Activated naive CD8-positive, alpha-beta T cell treated with anti-CD3 and anti-CD28 coated beads, Interleukin-2, amount 10 ng/mL, durations not matched to agents 7 days and 5 days (primary cell): ENCODE measurements around the gene POGLUT2. TPM values are rescaled to one million over a fixed set of nuclear protein-coding genes. Genes with fewer than 3 reads are reported as not detected.
A peak's percentile ranks its signal among the peaks of the same experiment; 100 is the strongest.

Experiments
- ATAC-seq: fragments of 150-1000 bp; cut with Tn5 transposase; one replicate; pipeline ENCODE4 v1.10.0; 2021; ENCODE audit warnings: low read depth, moderate library complexity
- POLR2A ChIA-PET: fragments of 350-600 bp; sonication (Branson Sonifier 250); formaldehyde crosslinking; loops from one replicate; lab custom pipeline; 2021; ENCODE audit warnings: antibody characterized with exemption; lab: Charles Lee
- DNase-seq: peaks from one replicate; pipeline ENCODE4 v3.0.0; 2021
- H3K27ac Mint-ChIP-seq: one replicate; pipeline ENCODE4 v1.8.0; 2022; ENCODE audit warnings: mild to moderate bottlenecking, mixed read lengths
- H3K27me3 Mint-ChIP-seq: one replicate; pipeline ENCODE4 v1.8.0; 2022; ENCODE audit warnings: mild to moderate bottlenecking, moderate library complexity, mixed read lengths
- H3K36me3 Mint-ChIP-seq: one replicate; pipeline ENCODE4 v1.8.0; 2021; ENCODE audit warnings: mild to moderate bottlenecking, mixed read lengths
- H3K4me1 Mint-ChIP-seq: one replicate; pipeline ENCODE4 v1.8.0; 2021; ENCODE audit warnings: mixed read lengths
- H3K4me3 Mint-ChIP-seq: one replicate; pipeline ENCODE4 v1.8.0; 2022; ENCODE audit warnings: mild to moderate bottlenecking, moderate library complexity, mixed read lengths
- H3K9me3 Mint-ChIP-seq: one replicate; pipeline ENCODE4 v1.8.0; 2021; ENCODE audit warnings: mixed read lengths
- total RNA-seq, 2 experiments: library from RNA; stranded (reverse); gene quantifications; one replicate each; pipeline ENCODE4 v1.2.3, GENCODE V29; 2021

The POGLUT2 gene
- total RNA-seq, 2 experiments from 2014 or later: 8.2 to 8.8 TPM

DNA sequence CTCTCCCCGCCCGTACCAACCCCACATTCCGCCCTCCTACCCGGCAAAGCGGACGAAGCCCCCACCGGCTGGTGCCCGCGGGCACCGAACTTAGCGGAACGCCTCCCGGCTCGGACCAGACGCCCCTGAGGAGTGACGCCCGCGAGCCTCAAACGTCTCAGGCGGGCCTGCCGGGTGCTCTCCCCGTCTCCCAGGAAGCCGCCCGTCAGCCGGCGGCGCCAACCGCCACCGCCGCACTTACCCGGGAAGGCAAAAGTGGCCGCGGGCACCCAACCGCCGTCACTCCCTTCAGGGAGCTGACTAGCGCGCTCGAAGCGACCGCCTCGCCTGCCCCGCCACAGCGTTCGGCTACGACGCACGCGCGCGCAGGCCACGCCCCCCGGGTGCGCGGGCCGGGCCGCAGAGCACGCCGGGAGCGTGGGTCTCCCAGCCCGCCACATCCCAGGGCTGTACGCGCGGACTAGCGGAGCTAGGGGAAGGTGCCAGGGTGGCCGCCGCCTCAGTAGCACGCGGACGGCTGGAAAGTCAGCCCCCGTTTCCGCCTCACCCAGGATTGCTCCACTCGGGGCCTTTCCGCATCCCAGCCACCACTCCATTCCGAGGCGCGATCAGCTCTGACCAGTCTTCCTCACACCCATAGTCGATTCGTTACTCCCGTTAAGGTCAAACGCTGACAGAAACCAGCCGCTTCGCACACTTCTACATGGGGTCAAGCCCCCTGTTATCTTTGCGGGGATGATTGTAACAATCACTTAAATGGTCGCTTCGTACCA is 25.1 kb downstream of the POGLUT2 start, which contains the start of gene TEX30:
TSS of gene TEX30 (minus strand) at position 346 of the 773 bp plus-strand sequence. CDS start 3,760 bp downstream, outside the sequence.
- peaks cover 2% of the 10 kb centered on the region for H3K36me3 Mint-ChIP-seq
- H3K4me3 Mint-ChIP-seq: peak within 1 kb of the TSS; percentile 81
- H3K9me3 Mint-ChIP-seq: no peaks in the 10 kb centered on the region
- no peaks in the 10 kb centered on the region for H3K27me3 Mint-ChIP-seq
- ATAC-seq: peak; percentile 94
- POLR2A ChIA-PET: interaction anchor here (0.6 to 6.1 kb wide), 13 partner anchors 12 to 182 kb away, joined by 3 to 77 read pairs (median 4); partner anchors contain the start of genes BIVM, ERCC5, POGLUT2 and TPP2
- DNase-seq: peak; percentile 96
- peaks cover 49% of the 10 kb centered on the region for H3K4me1 Mint-ChIP-seq
- H3K27ac Mint-ChIP-seq: peak within 1 kb of the TSS; percentile 89

DNA sequence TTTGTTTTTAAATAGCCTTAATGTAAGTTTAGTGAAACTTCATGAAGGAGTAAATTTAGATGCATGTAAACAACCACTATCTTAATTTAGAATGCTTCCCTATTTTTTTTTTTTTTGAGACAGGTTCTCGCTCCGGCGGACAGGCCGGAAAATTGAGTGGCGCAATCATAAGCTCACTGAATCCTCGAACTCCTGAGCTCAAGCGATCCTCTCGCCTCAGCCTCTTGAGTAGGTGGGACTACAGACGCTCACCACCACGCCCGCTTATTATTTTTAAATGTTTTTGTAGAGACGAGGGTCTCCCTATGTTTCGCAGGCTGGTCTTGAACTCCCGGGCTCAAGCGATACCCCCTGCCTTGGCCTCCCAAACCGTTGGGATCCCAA is 26.7 kb downstream of the POGLUT2 start:
- Mint-ChIP-seq H3K36me3 (peaks cover 2% of the 10 kb centered on the region), H3K4me1 (peaks cover 44% of the 10 kb centered on the region)
- POLR2A ChIA-PET: interaction anchor here (1.2 to 6.1 kb wide), 4 partner anchors 28 to 176 kb away, joined by 3 to 77 read pairs (median 29); partner anchors contain the start of genes BIVM, ERCC5 and POGLUT2

DNA sequence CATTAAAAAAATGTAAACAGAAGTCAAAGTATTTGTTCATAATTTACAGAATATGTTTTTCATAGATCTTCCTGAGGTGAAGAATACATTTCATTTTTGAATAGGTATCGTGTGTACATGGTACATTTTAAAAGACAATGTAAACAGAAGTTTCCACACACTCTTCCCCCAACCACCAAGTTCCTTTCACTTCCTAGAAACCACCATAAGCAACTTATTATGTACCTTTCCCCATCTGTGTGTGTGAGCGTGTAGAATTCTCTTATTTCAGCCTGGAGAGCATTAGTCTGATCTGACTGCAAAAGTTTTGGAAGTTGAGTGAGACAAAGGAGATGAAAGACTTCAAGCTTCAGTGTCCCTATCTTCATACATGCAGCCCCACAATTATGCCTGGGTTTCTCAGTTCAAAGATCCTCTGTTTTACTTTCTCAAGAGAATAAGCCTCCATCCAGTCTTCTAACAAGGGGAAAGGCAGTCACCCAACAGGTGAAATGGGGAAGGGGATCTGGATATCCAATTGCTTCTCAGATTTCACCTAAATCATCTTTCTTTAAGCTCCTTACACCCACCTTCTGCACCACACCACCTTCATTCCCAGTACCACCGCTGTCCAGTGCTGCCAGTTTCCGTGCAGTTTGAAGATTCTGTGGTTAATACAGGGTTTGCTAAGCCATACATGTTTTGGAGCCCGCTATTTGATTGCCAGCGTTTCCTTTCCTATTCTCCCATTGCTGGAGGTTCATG is 27.3 kb downstream of the POGLUT2 start:
- Mint-ChIP-seq H3K36me3 (peaks cover 6% of the 10 kb centered on the region), H3K9me3 (no peaks in the 10 kb centered on the region), H3K27me3 (no peaks in the 10 kb centered on the region), H3K27ac (no peak overlapping the region), H3K4me1 (peaks cover 43% of the 10 kb centered on the region), H3K4me3 (peak overlapping the region; percentile 81)
- no peak for DNase-seq
- POLR2A ChIA-PET: interaction anchor here (0.6 to 6.1 kb wide), 5 partner anchors 29 to 175 kb away, joined by 3 to 77 read pairs (median 5); partner anchors contain the start of genes BIVM, ERCC5 and POGLUT2
- ATAC-seq: no peak

More for the DNA sequence above, 26.7 kb downstream of the POGLUT2 start:
- no peaks in the 10 kb centered on the region for H3K9me3 Mint-ChIP-seq
- no peak for ATAC-seq
- DNase-seq: no peak
- H3K27me3 Mint-ChIP-seq: no peaks in the 10 kb centered on the region
- H3K27ac Mint-ChIP-seq: peak overlapping the region; percentile 38
- H3K4me3 Mint-ChIP-seq: peak overlapping the region; percentile 81

GRCh38 chr13:102770435-102770834 is 28.3 kb downstream of the POGLUT2 start:
- Mint-ChIP-seq H3K27ac (no peak overlapping the region), H3K36me3 (peaks cover 9% of the 10 kb centered on the region), H3K4me3 (peak overlapping the region; percentile 18), H3K9me3 (no peaks in the 10 kb centered on the region), H3K4me1 (peaks cover 39% of the 10 kb centered on the region), H3K27me3 (no peaks in the 10 kb centered on the region)
- DNase-seq (no peak), ATAC-seq (no peak)
- POLR2A ChIA-PET: interaction anchor here (0.6 kb wide), 1 partner anchor 32 kb away, joined by 3 read pairs; no protein-coding TSS in a partner anchor

- POLR2A ChIA-PET: no interaction called here
These were observed 29.1 kb downstream of the POGLUT2 start for GRCh38 chr13:102769679-102770078.

DNA sequence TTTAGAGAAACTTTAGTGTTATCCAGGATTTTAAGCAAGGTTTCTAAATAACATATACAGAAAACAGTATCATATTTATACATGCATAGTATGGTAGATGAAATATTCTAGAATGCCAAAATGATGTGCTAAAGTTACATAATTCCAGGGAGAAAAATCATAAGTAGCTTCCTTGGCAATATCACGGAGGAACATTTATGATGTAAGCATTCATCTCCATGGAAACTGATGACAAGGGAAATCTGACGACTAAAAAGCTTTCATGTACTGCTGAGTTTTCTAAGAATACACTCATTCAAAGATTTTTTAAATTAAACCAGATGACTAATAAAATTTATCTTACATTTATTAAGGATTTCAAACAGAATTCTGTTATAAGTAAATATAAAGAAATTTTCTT is 29.9 kb downstream of the POGLUT2 start:
- no peaks in the 10 kb centered on the region for H3K27me3 Mint-ChIP-seq
- H3K36me3 Mint-ChIP-seq: peaks cover 9% of the 10 kb centered on the region
- DNase-seq (no peak), ATAC-seq (no peak)
- peaks cover 30% of the 10 kb centered on the region for H3K4me1 Mint-ChIP-seq
- H3K4me3 Mint-ChIP-seq: no peak overlapping the region
- POLR2A ChIA-PET: interaction anchor here (0.9 kb wide), 3 partner anchors 31 to 173 kb away, joined by 3 to 4 read pairs (median 3); partner anchors contain the start of gene ERCC5
- no peak overlapping the region for H3K27ac Mint-ChIP-seq
- H3K9me3 Mint-ChIP-seq: no peaks in the 10 kb centered on the region

More at GRCh38 chr13:102769679-102770078, 29.1 kb downstream of the POGLUT2 start:
- no peaks in the 10 kb centered on the region for H3K9me3 Mint-ChIP-seq
- ATAC-seq: no peak
- H3K4me1 Mint-ChIP-seq: peaks cover 34% of the 10 kb centered on the region
- H3K4me3 Mint-ChIP-seq: no peak overlapping the region
- no peaks in the 10 kb centered on the region for H3K27me3 Mint-ChIP-seq
- H3K36me3 Mint-ChIP-seq: peaks cover 9% of the 10 kb centered on the region
- DNase-seq: no peak
- H3K27ac Mint-ChIP-seq: no peak overlapping the region

DNA sequence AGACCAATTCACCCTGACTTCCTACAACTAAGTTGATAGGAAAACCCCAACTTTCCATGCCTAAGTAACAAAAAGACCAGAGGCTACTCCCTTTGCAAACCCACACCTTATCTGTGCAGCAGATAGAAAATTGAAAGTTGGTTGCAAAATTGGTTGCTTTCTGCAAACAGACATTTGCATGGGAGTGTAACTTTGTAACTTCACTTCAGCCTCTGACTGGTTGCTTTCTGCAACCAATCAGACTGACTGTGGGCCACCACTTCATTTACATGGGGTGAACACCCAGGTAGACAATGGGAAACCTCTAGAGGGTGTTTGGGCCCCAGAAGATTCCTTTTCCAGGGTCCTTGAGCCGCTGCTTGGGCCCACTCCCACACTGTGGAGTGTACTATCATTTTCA is 35.0 kb downstream of the POGLUT2 start:
- DNase-seq (no peak), ATAC-seq (no peak)
- no peak overlapping the region for H3K27ac Mint-ChIP-seq
- peaks cover 3% of the 10 kb centered on the region for H3K27me3 Mint-ChIP-seq
- H3K4me1 Mint-ChIP-seq: peaks cover 4% of the 10 kb centered on the region
- peaks cover 7% of the 10 kb centered on the region for H3K36me3 Mint-ChIP-seq
- no peak overlapping the region for H3K4me3 Mint-ChIP-seq
- H3K9me3 Mint-ChIP-seq: no peaks in the 10 kb centered on the region
- POLR2A ChIA-PET: interaction anchor here (0.7 kb wide), 1 partner anchor 42 kb away, joined by 3 read pairs; no protein-coding TSS in a partner anchor

GRCh38 chr13:102761071-102761470 is 37.7 kb downstream of the POGLUT2 start:
- H3K27ac Mint-ChIP-seq: no peak overlapping the region
- no peaks in the 10 kb centered on the region for H3K9me3 Mint-ChIP-seq
- peaks cover 4% of the 10 kb centered on the region for H3K4me1 Mint-ChIP-seq
- ATAC-seq (no peak), DNase-seq (no peak)
- POLR2A ChIA-PET: no interaction called here
- H3K36me3 Mint-ChIP-seq: no peaks in the 10 kb centered on the region
- peaks cover 3% of the 10 kb centered on the region for H3K27me3 Mint-ChIP-seq
- H3K4me3 Mint-ChIP-seq: no peak overlapping the region

DNA sequence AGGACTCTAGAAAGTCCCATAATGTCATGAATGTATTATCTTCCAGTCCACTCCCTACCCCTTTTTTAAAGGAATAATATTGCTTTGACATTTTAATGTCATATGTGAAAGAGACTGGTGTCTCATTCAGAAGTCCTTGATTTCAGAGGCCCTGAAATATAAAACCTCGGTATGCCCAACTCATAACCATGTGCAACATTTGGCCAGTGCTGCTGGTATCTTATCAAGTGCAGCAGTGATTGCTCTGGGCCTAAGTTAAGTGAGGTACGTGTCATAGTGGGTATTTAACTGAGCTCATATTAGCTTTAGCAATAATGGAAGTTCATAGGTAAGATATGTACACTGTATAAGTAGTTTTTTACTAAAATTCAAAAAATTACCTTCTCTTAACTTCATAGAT is 39.9 kb downstream of the POGLUT2 start:
- POLR2A ChIA-PET: no interaction called here
- H3K27ac Mint-ChIP-seq: no peak overlapping the region
- H3K4me3 Mint-ChIP-seq: no peak overlapping the region
- H3K4me1 Mint-ChIP-seq: no peaks in the 10 kb centered on the region
- no peaks in the 10 kb centered on the region for H3K36me3 Mint-ChIP-seq
- DNase-seq (no peak), ATAC-seq (no peak)
- peaks cover 3% of the 10 kb centered on the region for H3K27me3 Mint-ChIP-seq
- H3K9me3 Mint-ChIP-seq: no peaks in the 10 kb centered on the region

GRCh38 chr13:102757006-102757405 is 41.8 kb downstream of the POGLUT2 start:
- Mint-ChIP-seq H3K36me3 (peaks cover 2% of the 10 kb centered on the region), H3K4me1 (peaks cover 2% of the 10 kb centered on the region), H3K27me3 (peaks cover 3% of the 10 kb centered on the region), H3K9me3 (peaks cover 2% of the 10 kb centered on the region), H3K27ac (no peak overlapping the region), H3K4me3 (no peak overlapping the region)
- DNase-seq: no peak
- POLR2A ChIA-PET: no interaction called here
- ATAC-seq: no peak

GRCh38 chr13:102751886-102752285 is 46.9 kb downstream of the POGLUT2 start:
- DNase-seq (no peak), ATAC-seq (no peak)
- POLR2A ChIA-PET: no interaction called here
- peaks cover 2% of the 10 kb centered on the region for H3K36me3 Mint-ChIP-seq
- peaks cover 2% of the 10 kb centered on the region for H3K4me1 Mint-ChIP-seq
- peaks cover 15% of the 10 kb centered on the region for H3K27me3 Mint-ChIP-seq
- no peak overlapping the region for H3K4me3 Mint-ChIP-seq
- H3K27ac Mint-ChIP-seq: no peak overlapping the region
- H3K9me3 Mint-ChIP-seq: peaks cover 2% of the 10 kb centered on the region

DNA sequence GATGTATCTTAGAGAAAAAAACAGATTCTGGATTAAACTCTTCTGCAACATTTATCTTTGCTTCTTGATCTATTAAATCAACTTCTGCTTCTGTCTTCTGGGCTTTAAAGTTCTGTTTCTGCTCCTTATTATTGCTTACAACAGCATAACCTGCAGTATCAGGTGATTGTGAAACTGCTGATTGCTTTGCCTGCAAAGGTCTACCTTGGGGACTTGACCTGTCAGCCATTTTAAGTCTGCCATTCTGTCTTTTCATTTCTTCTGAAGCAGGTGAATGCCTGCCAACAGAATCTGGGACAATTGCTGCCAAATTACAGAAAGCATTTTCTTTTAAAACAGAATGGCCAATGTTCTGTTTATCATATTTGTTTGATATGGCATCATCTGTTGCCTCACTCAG is 56.3 kb downstream of the POGLUT2 start:
- Mint-ChIP-seq H3K27me3 (peaks cover 46% of the 10 kb centered on the region), H3K4me1 (no peaks in the 10 kb centered on the region), H3K9me3 (peaks cover 5% of the 10 kb centered on the region), H3K4me3 (no peak overlapping the region), H3K36me3 (no peaks in the 10 kb centered on the region), H3K27ac (no peak overlapping the region)
- POLR2A ChIA-PET: no interaction called here
- ATAC-seq: no peak
- no peak for DNase-seq

DNA sequence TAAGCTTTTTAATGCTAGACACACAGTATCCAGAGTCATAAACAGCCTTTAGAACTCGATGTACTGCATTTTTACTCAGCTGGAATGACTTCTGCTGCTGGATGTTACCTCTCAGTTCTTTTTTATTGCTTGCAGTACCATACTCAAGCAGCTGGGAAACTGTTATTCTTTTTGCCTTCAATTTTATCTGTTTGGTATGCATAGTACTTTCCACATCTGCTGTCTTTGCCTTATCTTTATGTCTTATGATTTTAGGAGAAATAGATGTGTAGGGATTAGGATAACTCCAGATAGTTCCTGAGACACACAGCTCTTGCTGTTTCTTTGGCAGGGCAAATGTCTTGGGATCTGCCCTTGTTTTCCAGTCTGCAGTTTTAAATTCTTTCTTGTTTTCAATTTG is 56.7 kb downstream of the POGLUT2 start:
- H3K27ac Mint-ChIP-seq: no peak overlapping the region
- peaks cover 44% of the 10 kb centered on the region for H3K27me3 Mint-ChIP-seq
- DNase-seq (no peak), ATAC-seq (no peak)
- H3K4me1 Mint-ChIP-seq: no peaks in the 10 kb centered on the region
- no peaks in the 10 kb centered on the region for H3K36me3 Mint-ChIP-seq
- no peak overlapping the region for H3K4me3 Mint-ChIP-seq
- peaks cover 5% of the 10 kb centered on the region for H3K9me3 Mint-ChIP-seq
- POLR2A ChIA-PET: no interaction called here
